Pancreas (tissue), 10 donors: ENCODE data around the gene ENAM. TPM values are rescaled to one million over a fixed set of nuclear protein-coding genes. Genes with fewer than 3 reads are reported as not detected.
A peak's percentile ranks its signal among the peaks of the same experiment; 100 is the strongest.
"Not testable (repeated sequence)": the region's sequence is repeated elsewhere in the genome, so short reads cannot be mapped to it uniquely, and the experiment has no call there.

Experiments
- ATAC-seq, 4 donors: fragments of 200-7000 bp; cut with Tn5 transposase; one replicate each; pipeline versions ENCODE4 v1.8.0 to v1.9.1; 2020; ENCODE audit warnings: mild to moderate bottlenecking in 4 of 4, moderate library complexity in 4 of 4
- DNase-seq, 6 donors: peaks; one replicate each; pipeline ENCODE4 v3.0.0-alpha.2; 2020
- FAIRE-seq: peaks from 2 replicates; lab custom pipeline; 2012; peaks lifted over from hg19 to GRCh38; lab: Jason Lieb, UNC
- H3K27ac ChIP-seq, 4 donors: fragments of 200-600 bp; sonication (generic); 1 replicate in 3 of 4; 2 replicates in 1 of 4; pipeline versions ENCODE4 v1.5.0 to v1.8.0; 2020
- H3K27me3 ChIP-seq, 4 donors: fragments of 200-600 bp; one replicate each; pipeline ENCODE4 v1.8.0; 2021
- H3K36me3 ChIP-seq, 3 donors: fragments of 200-600 bp; sonication (generic) in 1 of 3; one replicate each; pipeline versions ENCODE4 v1.5.0 to v1.8.0; 2020 to 2021
- H3K4me1 ChIP-seq, 3 donors: fragments of 200-600 bp; one replicate each; pipeline ENCODE4 v1.8.0; 2021
- H3K4me3 ChIP-seq, 4 donors: fragments of 200-600 bp; sonication (generic) in 2 of 4; one replicate each; pipeline versions ENCODE4 v1.5.0 to v1.8.0; 2020 to 2021
- H3K9me3 ChIP-seq, 4 donors: fragments of 200-600 bp; one replicate each; pipeline ENCODE4 v1.8.0; 2021
- CTCF ChIP-seq, 4 donors: fragments of 200-600 bp; sonication (generic) in 3 of 4; IDR thresholded peaks; one replicate each; pipeline versions ENCODE4 v1.5.0 to v1.8.0; 2021; ENCODE audit warnings: antibody characterized with exemption in 4 of 4
- WGBS, 2 donors: extraction: QIAGEN DNeasy Blood & Tissue Kit; methylation state at CpG; one replicate each; pipeline ENCODE4 v1.1.7; 2013; 5-methylcytosine and 5-hydroxymethylcytosine counted together
- intact Hi-C, 3 donors: fragments of 100-400 bp; cut with DNase I; formaldehyde crosslinking; loops; one replicate each; pipeline versions ENCODE4 v1.11.1 to v1.14.2; 2022
- polyA plus RNA-seq, 2 donors: library from polyadenylated mRNA; stranded (reverse); fragments of 200-250 nt; gene quantifications; one replicate each; pipeline ENCODE4 v1.2.3, GENCODE V29; 2013
- total RNA-seq, 6 donors: library from RNA; stranded (reverse); fragmentation: NEBNext Ultra II Directional in 4 of 6; extraction: Animal tissue kit (Norgen Biotek cat#: 25700) in 4 of 6; gene quantifications; one replicate each; pipeline versions ENCODE4 v1.2.1 to v1.2.4, GENCODE V29; 2021 to 2023
- donor health status: healthy with polysubstance abuse.
- donor health status: DM: no; HTN: no; CAD: no; lungs with moderate emphysema.
- donor health status: DM: no; HTN: no; CAD: no.
- donor health status: control.
- donor health status: control.
- donor health status: Bipolar disorder and iron deficiency.
- donor health status: DM: yes; HTN: yes; CAD: no.
- donor health status: DM: no; HTN: no; CAD: no.
- donor health status: DM: no; HTN: no; CAD: no.
- donor health status: DM: yes; HTN: yes; CAD: no.

The ENAM gene
- total and polyA plus RNA-seq, 8 donors, result 0.57 to 3.2 (median 1.3) TPM

DNA sequence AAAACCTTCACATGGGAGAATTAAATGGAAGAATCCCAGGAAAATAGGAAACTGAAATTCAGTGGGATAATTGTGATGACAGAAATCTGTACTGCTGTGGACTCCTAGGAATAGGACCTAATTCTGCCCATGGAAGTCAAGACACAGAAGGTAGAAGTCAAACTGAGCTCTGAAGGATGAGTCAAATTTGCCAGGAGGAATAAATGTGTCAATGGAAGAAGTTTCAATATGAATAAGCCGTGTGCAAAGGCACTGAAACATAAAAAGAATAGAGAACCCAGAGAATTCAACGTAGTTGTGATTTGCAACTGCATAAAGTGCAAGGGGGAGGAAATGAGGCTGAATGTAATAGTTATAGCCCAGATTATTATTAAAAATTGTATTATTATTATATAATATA lies 11.6 kb downstream of the ENAM start:
- Histone ChIP-seq H3K4me3 (no peak overlapping the region), H3K27me3 (no peaks in the 10 kb centered on the region), H3K9me3 (no peaks in the 10 kb centered on the region), H3K4me1 (peaks cover 0 to 8% (median 7%) of the 10 kb centered on the region in 3 donors), H3K36me3 (no peaks in the 10 kb centered on the region), H3K27ac (no peak overlapping the region)
- FAIRE-seq (no peak), DNase-seq (no peak), ATAC-seq (no peak)
- 90 to 91% methylated on average over 2 of the region's 2 CpGs for WGBS, 2 donors
- TF ChIP-seq CTCF (IDR thresholded peaks at IDR 0.05), result no peak
- intact Hi-C loops, result loop anchor here in 1 of 3 donors (10.0 kb wide), 1 partner anchor 365 kb away; no protein-coding TSS in a partner anchor

- H3K9me3 ChIP-seq, DNase-seq, H3K27ac ChIP-seq, H3K4me3 ChIP-seq, H3K36me3 ChIP-seq, ATAC-seq, H3K4me1 ChIP-seq, FAIRE-seq, intact Hi-C loops, H3K27me3 ChIP-seq: not testable (repeated sequence)
- 67 to 80% methylated on average over 4 of the region's 4 CpGs for WGBS, 2 donors
These were observed 22.2 kb downstream of the ENAM start for GRCh38 chr4:70650741-70651140.

DNA sequence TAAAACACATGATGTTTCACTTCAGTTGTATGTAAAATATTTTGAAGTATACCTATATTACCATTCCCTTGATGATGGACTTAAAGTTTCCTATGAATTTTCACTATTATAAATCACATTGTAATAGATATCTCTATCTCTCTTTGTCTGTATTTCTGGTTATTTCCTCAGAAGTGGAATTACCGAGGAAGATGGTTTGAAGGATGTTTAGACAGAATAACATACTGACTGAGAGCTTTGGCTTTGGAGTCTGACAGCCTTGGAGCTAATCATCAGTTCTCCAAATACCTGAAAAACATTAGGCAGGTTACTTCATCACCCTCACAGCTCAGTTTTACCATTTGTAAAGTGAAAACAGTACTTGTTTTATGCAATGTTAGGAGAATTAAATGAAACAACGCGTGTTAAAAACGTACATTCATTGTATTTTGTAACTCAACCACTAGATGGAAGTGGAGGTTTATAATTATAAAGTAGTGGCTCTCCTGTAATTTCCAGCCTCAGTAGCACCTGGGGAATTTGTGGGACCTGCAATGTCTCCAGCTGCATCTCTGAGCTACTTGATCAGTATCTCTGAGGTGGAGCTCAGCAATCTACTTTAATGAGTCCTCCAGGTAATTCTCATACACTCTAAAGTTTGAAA lies 23.4 kb downstream of the ENAM start:
- no peak overlapping the region for H3K27ac ChIP-seq
- DNase-seq (no peak), ATAC-seq (peak; percentile 69 to 87 (median 83)), FAIRE-seq (peak; percentile 57)
- H3K27me3 ChIP-seq, result no peaks in the 10 kb centered on the region
- no peak overlapping the region for H3K4me3 ChIP-seq
- TF ChIP-seq CTCF (IDR thresholded peaks at IDR 0.05), result peak; percentile 6 to 42 (median 26)
- H3K9me3 ChIP-seq, result no peaks in the 10 kb centered on the region
- intact Hi-C loops, result no loop called here
- no peaks in the 10 kb centered on the region for H3K4me1 ChIP-seq
- no peaks in the 10 kb centered on the region for H3K36me3 ChIP-seq
- 4 to 6% methylated on average over 4 of the region's 4 CpGs for WGBS, 2 donors

- no peak overlapping the region for H3K4me3 ChIP-seq
- H3K9me3 ChIP-seq, result no peaks in the 10 kb centered on the region
- H3K27me3 ChIP-seq, result no peaks in the 10 kb centered on the region
- DNase-seq (no peak), FAIRE-seq (no peak), ATAC-seq (peak in 1 of 4 donors; percentile 14)
- intact Hi-C loops, result no loop called here
- TF ChIP-seq CTCF (IDR thresholded peaks at IDR 0.05), result no peak
- H3K36me3 ChIP-seq, result no peaks in the 10 kb centered on the region
- 28 to 37% methylated on average over 5 of the region's 5 CpGs for WGBS, 2 donors
- H3K4me1 ChIP-seq, result no peaks in the 10 kb centered on the region
- no peak overlapping the region for H3K27ac ChIP-seq
These were observed 26.1 kb downstream of the ENAM start for GRCh38 chr4:70654605-70655011.

- intact Hi-C loops, result no loop called here
- DNase-seq (no peak), ATAC-seq (no peak), FAIRE-seq (no peak)
- H3K4me3 ChIP-seq, result no peak overlapping the region
- WGBS, 2 donors, result 85% methylated on average over 5 of the region's 5 CpGs
- no peaks in the 10 kb centered on the region for H3K36me3 ChIP-seq
- H3K4me1 ChIP-seq, result no peaks in the 10 kb centered on the region
- H3K27ac ChIP-seq, result no peak overlapping the region
- no peaks in the 10 kb centered on the region for H3K9me3 ChIP-seq
- H3K27me3 ChIP-seq, result no peaks in the 10 kb centered on the region
- no peak for TF ChIP-seq CTCF (IDR thresholded peaks at IDR 0.05)
These were observed 28.8 kb downstream of the ENAM start for GRCh38 chr4:70657326-70657725.
